Calu3 (cell line): ENCODE data around the gene CAPSL. TPM values are rescaled to one million over a fixed set of nuclear protein-coding genes. Genes with fewer than 3 reads are reported as not detected.

Source experiments
- BruUV-seq: library from RNA; stranded (reverse); fragments of 400-500 nt; replicated peaks from 2 replicates; lab custom pipeline; 2021; lab: Mats Ljungman, UMichigan
- CTCF ChIA-PET: fragments of 300-600 bp; sonication (Branson Sonifier 250); formaldehyde crosslinking; loops from one replicate; lab custom pipeline; 2022; ENCODE audit warnings: antibody characterized with exemption; lab: Charles Lee
- DNase-seq: peaks from one replicate; pipeline ENCODE4 v3.0.0; 2022
- H3K27ac Mint-ChIP-seq: one replicate; pipeline ENCODE4 v1.8.0; 2022; ENCODE audit warnings: mixed read lengths; ENCODE audit not compliant: unreplicated experiment
- H3K27me3 Mint-ChIP-seq: one replicate; pipeline ENCODE4 v1.8.0; 2022; ENCODE audit warnings: mixed read lengths; ENCODE audit not compliant: unreplicated experiment
- H3K36me3 Mint-ChIP-seq: one replicate; pipeline ENCODE4 v1.8.0; 2022; ENCODE audit warnings: mild to moderate bottlenecking, moderate library complexity, mixed read lengths; ENCODE audit not compliant: insufficient read depth, unreplicated experiment
- H3K4me1 Mint-ChIP-seq: one replicate; pipeline ENCODE4 v1.8.0; 2022; ENCODE audit warnings: mild to moderate bottlenecking, low read depth, mixed read lengths; ENCODE audit not compliant: unreplicated experiment
- H3K4me3 Mint-ChIP-seq: one replicate; pipeline ENCODE4 v1.8.0; 2022; ENCODE audit warnings: mild to moderate bottlenecking, low read depth, moderate library complexity, mixed read lengths; ENCODE audit not compliant: unreplicated experiment
- H3K9me3 Mint-ChIP-seq: one replicate; pipeline ENCODE4 v1.8.0; 2022; ENCODE audit warnings: low read depth, mixed read lengths; ENCODE audit not compliant: unreplicated experiment
- intact Hi-C: fragments of 100-400 bp; cut with micrococcal nuclease; formaldehyde crosslinking; loops from one replicate; pipeline ENCODE4 v1.10.0; 2022; ENCODE audit not compliant: unreplicated experiment
- total RNA-seq: library from RNA; stranded (reverse); gene quantifications from 2 replicates; pipeline ENCODE4 v1.2.3, GENCODE V29; 2022
- TF ChIP-seq, protein P1 (sequence below): fragments of 200-600 bp; IDR thresholded peaks from one replicate; pipeline ENCODE4 v1.8.0; 2022; ENCODE audit warnings: antibody characterized with exemption; ENCODE audit not compliant: unreplicated experiment

Gene CAPSL
- total RNA-seq, 1 experiment from 2014 or later = not detected

DNA sequence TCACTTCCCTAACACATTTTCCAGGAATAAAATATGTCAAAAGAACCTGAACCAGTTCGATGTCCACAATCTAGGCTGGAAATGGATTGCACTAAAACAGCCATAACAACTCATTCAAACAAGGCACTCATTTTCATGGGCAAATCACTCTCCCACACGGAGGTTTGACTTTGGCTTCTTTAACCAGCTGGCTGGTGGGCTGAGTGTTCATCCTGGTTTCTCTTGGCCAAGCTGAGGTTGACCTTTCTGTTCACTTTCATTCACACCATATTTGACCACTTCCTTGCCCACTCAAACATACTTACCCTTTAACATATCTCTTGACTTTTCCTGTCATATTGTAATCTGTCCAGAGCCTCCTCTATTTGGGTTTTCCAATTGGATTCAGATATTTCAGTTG, 76.3 kb downstream of the CAPSL start:
- TF ChIP-seq, protein P1, sequence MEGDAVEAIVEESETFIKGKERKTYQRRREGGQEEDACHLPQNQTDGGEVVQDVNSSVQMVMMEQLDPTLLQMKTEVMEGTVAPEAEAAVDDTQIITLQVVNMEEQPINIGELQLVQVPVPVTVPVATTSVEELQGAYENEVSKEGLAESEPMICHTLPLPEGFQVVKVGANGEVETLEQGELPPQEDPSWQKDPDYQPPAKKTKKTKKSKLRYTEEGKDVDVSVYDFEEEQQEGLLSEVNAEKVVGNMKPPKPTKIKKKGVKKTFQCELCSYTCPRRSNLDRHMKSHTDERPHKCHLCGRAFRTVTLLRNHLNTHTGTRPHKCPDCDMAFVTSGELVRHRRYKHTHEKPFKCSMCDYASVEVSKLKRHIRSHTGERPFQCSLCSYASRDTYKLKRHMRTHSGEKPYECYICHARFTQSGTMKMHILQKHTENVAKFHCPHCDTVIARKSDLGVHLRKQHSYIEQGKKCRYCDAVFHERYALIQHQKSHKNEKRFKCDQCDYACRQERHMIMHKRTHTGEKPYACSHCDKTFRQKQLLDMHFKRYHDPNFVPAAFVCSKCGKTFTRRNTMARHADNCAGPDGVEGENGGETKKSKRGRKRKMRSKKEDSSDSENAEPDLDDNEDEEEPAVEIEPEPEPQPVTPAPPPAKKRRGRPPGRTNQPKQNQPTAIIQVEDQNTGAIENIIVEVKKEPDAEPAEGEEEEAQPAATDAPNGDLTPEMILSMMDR = no peak
- Mint-ChIP-seq H3K27ac (no peak overlapping the region), H3K4me1 (no peaks in the 10 kb centered on the region), H3K27me3 (no peaks in the 10 kb centered on the region), H3K9me3 (peaks cover 6% of the 10 kb centered on the region), H3K36me3 (no peaks in the 10 kb centered on the region), H3K4me3 (no peak overlapping the region)
- intact Hi-C loops = no loop called here
- CTCF ChIA-PET = no interaction called here
- no peak for DNase-seq
- BruUV-seq = no TSS peak

GRCh38 chr5:35861718-35862117, 76.7 kb downstream of the CAPSL start:
- Mint-ChIP-seq H3K27ac (no peak overlapping the region), H3K9me3 (peaks cover 6% of the 10 kb centered on the region), H3K36me3 (no peaks in the 10 kb centered on the region), H3K4me3 (no peak overlapping the region), H3K27me3 (no peaks in the 10 kb centered on the region), H3K4me1 (no peaks in the 10 kb centered on the region)
- DNase-seq = no peak
- BruUV-seq = no TSS peak
- CTCF ChIA-PET = no interaction called here
- TF ChIP-seq, protein P1 = no peak
- intact Hi-C loops = no loop called here

DNA sequence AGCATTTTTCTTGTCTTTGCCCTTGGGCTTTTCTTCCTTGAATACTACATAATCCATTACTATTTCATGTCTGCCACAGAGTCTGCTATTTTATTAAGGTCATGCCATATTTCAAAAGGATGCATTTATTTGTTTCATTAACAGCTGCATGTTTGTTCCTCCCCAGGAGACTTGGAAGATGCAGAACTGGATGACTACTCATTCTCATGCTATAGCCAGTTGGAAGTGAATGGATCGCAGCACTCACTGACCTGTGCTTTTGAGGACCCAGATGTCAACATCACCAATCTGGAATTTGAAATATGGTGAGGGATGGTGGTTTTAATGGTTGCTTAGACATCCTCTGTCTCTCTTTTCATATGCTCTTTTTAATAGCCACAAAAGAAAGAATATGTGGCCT, 77.7 kb downstream of the CAPSL start:
- no peaks in the 10 kb centered on the region for H3K27me3 Mint-ChIP-seq
- H3K4me3 Mint-ChIP-seq = no peak overlapping the region
- TF ChIP-seq, protein P1 = no peak
- intact Hi-C loops = no loop called here
- no peaks in the 10 kb centered on the region for H3K36me3 Mint-ChIP-seq
- peaks cover 6% of the 10 kb centered on the region for H3K9me3 Mint-ChIP-seq
- BruUV-seq = no TSS peak
- no peak for DNase-seq
- H3K4me1 Mint-ChIP-seq = no peaks in the 10 kb centered on the region
- H3K27ac Mint-ChIP-seq = no peak overlapping the region
- CTCF ChIA-PET = no interaction called here

- CTCF ChIA-PET = no interaction called here
- intact Hi-C loops = no loop called here
- peaks cover 6% of the 10 kb centered on the region for H3K9me3 Mint-ChIP-seq
- H3K27me3 Mint-ChIP-seq = no peaks in the 10 kb centered on the region
- TF ChIP-seq, protein P1 = no peak
- no peak for DNase-seq
- no peaks in the 10 kb centered on the region for H3K36me3 Mint-ChIP-seq
- no TSS peak for BruUV-seq
- no peak overlapping the region for H3K27ac Mint-ChIP-seq
- H3K4me3 Mint-ChIP-seq = no peak overlapping the region
- H3K4me1 Mint-ChIP-seq = no peaks in the 10 kb centered on the region
Observed at GRCh38 chr5:35859101-35859661, 79.2 kb downstream of the CAPSL start.
